ENCODE results near the gene TENM4.

The TENM4 gene

GRCh38 chr11:78603792-78604191, 837.0 kb downstream of the TENM4 start:
- no peak for DNase-seq

Measured in NCI-H1694 (cell line).